H1 (cell line): ENCODE results near the gene GARNL3. TPM values are rescaled to one million over a fixed set of nuclear protein-coding genes. Genes with fewer than 3 reads are reported as not detected.

Experiments
- GTF2F1 ChIP-seq: IDR thresholded peaks from 2 replicates; pipeline ENCODE4 v1.6.1; 2012; ENCODE audit warnings: low read depth, low read length, improper control_type of control experiment, borderline replicate concordance
- JUND ChIP-seq: IDR thresholded peaks from 2 replicates; pipeline ENCODE4 v1.6.1; 2011; ENCODE audit warnings: mild to moderate bottlenecking, improper control_type of control experiment, low read length
- KDM5A ChIP-seq: fragments of 200-600 bp; IDR thresholded peaks from 2 replicates; pipeline ENCODE4 v1.7.1; 2012; ENCODE audit warnings: mild to moderate bottlenecking, low read length, inconsistent platforms, mixed read lengths
- MAFK ChIP-seq: IDR thresholded peaks from 2 replicates; pipeline ENCODE4 v1.6.1; 2012; ENCODE audit warnings: low read depth, mild to moderate bottlenecking, improper control_type of control experiment, low read length
- POLR2AphosphoS5 ChIP-seq: IDR thresholded peaks from 2 replicates; pipeline ENCODE4 v1.6.1; 2011; ENCODE audit warnings: low read depth, low read length
- RFX5 ChIP-seq: IDR thresholded peaks from 2 replicates; pipeline ENCODE4 v1.6.1; 2011; ENCODE audit warnings: low read depth, low read length, improper control_type of control experiment, borderline replicate concordance
- SP2 ChIP-seq: IDR thresholded peaks from 2 replicates; pipeline ENCODE4 v1.6.1; 2012; ENCODE audit warnings: mild to moderate bottlenecking, low read length, inconsistent platforms
- polyA plus RNA-seq, 7 experiments: library from polyadenylated mRNA; depleted of rRNA in 3 of 7; stranded (reverse) in 5 of 7; unstranded in 2 of 7; fragments of >200 nt in 5 of 7; fragments of 200-250 nt in 2 of 7; gene quantifications; 1 replicate in 5 of 7; 2 replicates in 1 of 7; 4 replicates in 1 of 7; pipeline versions ENCODE4 v1.2.1 to v1.2.3, GENCODE V29; 2011 to 2013; ENCODE audit warnings: missing spikeins in 2 of 7, mixed read lengths in 2 of 7
- total RNA-seq: library from RNA; stranded (reverse); fragmentation: NEBNext Ultra II Directional; extraction: Animal tissue kit (Norgen Biotek cat#: 25700); gene quantifications from 2 replicates; pipeline ENCODE4 v1.2.1, GENCODE V29; 2021
- TF ChIP-seq, protein P1 (sequence below): fragments of 300-600 bp; sonication (generic); IDR thresholded peaks from 2 replicates; pipeline ENCODE4 v1.7.1; 2012; ENCODE audit warnings: low read length, moderate library complexity, mild to moderate bottlenecking, inconsistent platforms; ENCODE audit not compliant: insufficient replicate concordance

The GARNL3 gene
- total and polyA plus RNA-seq, 2 of the 8 experiments (the other 6 are each of a cell fraction or from before 2014, with no cell fraction given): 6.5 to 18.3 TPM

GRCh38 chr9:127360250-127360649 is 95.7 kb downstream of the GARNL3 start (continued):
- TF ChIP-seq, protein P1, sequence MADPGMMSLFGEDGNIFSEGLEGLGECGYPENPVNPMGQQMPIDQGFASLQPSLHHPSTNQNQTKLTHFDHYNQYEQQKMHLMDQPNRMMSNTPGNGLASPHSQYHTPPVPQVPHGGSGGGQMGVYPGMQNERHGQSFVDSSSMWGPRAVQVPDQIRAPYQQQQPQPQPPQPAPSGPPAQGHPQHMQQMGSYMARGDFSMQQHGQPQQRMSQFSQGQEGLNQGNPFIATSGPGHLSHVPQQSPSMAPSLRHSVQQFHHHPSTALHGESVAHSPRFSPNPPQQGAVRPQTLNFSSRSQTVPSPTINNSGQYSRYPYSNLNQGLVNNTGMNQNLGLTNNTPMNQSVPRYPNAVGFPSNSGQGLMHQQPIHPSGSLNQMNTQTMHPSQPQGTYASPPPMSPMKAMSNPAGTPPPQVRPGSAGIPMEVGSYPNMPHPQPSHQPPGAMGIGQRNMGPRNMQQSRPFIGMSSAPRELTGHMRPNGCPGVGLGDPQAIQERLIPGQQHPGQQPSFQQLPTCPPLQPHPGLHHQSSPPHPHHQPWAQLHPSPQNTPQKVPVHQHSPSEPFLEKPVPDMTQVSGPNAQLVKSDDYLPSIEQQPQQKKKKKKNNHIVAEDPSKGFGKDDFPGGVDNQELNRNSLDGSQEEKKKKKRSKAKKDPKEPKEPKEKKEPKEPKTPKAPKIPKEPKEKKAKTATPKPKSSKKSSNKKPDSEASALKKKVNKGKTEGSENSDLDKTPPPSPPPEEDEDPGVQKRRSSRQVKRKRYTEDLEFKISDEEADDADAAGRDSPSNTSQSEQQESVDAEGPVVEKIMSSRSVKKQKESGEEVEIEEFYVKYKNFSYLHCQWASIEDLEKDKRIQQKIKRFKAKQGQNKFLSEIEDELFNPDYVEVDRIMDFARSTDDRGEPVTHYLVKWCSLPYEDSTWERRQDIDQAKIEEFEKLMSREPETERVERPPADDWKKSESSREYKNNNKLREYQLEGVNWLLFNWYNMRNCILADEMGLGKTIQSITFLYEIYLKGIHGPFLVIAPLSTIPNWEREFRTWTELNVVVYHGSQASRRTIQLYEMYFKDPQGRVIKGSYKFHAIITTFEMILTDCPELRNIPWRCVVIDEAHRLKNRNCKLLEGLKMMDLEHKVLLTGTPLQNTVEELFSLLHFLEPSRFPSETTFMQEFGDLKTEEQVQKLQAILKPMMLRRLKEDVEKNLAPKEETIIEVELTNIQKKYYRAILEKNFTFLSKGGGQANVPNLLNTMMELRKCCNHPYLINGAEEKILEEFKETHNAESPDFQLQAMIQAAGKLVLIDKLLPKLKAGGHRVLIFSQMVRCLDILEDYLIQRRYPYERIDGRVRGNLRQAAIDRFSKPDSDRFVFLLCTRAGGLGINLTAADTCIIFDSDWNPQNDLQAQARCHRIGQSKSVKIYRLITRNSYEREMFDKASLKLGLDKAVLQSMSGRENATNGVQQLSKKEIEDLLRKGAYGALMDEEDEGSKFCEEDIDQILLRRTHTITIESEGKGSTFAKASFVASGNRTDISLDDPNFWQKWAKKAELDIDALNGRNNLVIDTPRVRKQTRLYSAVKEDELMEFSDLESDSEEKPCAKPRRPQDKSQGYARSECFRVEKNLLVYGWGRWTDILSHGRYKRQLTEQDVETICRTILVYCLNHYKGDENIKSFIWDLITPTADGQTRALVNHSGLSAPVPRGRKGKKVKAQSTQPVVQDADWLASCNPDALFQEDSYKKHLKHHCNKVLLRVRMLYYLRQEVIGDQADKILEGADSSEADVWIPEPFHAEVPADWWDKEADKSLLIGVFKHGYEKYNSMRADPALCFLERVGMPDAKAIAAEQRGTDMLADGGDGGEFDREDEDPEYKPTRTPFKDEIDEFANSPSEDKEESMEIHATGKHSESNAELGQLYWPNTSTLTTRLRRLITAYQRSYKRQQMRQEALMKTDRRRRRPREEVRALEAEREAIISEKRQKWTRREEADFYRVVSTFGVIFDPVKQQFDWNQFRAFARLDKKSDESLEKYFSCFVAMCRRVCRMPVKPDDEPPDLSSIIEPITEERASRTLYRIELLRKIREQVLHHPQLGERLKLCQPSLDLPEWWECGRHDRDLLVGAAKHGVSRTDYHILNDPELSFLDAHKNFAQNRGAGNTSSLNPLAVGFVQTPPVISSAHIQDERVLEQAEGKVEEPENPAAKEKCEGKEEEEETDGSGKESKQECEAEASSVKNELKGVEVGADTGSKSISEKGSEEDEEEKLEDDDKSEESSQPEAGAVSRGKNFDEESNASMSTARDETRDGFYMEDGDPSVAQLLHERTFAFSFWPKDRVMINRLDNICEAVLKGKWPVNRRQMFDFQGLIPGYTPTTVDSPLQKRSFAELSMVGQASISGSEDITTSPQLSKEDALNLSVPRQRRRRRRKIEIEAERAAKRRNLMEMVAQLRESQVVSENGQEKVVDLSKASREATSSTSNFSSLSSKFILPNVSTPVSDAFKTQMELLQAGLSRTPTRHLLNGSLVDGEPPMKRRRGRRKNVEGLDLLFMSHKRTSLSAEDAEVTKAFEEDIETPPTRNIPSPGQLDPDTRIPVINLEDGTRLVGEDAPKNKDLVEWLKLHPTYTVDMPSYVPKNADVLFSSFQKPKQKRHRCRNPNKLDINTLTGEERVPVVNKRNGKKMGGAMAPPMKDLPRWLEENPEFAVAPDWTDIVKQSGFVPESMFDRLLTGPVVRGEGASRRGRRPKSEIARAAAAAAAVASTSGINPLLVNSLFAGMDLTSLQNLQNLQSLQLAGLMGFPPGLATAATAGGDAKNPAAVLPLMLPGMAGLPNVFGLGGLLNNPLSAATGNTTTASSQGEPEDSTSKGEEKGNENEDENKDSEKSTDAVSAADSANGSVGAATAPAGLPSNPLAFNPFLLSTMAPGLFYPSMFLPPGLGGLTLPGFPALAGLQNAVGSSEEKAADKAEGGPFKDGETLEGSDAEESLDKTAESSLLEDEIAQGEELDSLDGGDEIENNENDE: no peak
- no peak for TF ChIP-seq SP2
- no peak for TF ChIP-seq RFX5
- TF ChIP-seq JUND: no peak
- no peak for TF ChIP-seq POLR2AphosphoS5
- TF ChIP-seq MAFK: no peak
- TF ChIP-seq GTF2F1: no peak
- TF ChIP-seq KDM5A: no peak
